COLO668 (cell line): ENCODE results near the gene SERPINA12.
A peak's percentile ranks its signal among the peaks of the same experiment; 100 is the strongest.
"Not testable (repeated sequence)": the region's sequence is repeated elsewhere in the genome, so short reads cannot be mapped to it uniquely, and the experiment has no call there.

Source experiments
- DNase-seq: peaks from one replicate; lab custom pipeline; 2025; ENCODE audit not compliant: unreplicated experiment; lab: John Stamatoyannopoulos, UW

SERPINA12 gene

GRCh38 chr14:94538070-94538740 is 28.9 kb upstream of the SERPINA12 start:
- no peak for DNase-seq

DNA sequence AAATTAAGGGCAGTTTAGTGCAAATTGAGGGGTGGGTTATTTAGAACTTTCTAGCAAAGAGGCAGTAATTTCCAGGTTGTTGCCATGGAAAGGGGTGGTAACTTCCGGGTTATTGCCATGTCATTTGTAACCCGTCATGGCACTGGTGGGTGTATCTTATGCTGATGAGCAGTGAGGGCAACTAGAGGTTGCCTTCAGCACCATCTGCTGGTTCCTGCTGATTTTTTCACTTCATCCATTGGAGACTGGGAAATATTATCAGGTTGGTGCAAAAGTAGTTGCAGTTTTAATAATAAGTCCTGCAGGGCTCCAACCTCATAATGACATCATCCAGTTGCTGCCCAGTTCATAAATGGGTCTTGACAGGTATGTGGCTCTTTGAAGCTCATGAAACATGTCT is 27.6 kb upstream of the SERPINA12 start:
- DNase-seq = peak; percentile 12

GRCh38 chr14:94535506-94535905 is 26.2 kb upstream of the SERPINA12 start:
- DNase-seq = no peak

DNA sequence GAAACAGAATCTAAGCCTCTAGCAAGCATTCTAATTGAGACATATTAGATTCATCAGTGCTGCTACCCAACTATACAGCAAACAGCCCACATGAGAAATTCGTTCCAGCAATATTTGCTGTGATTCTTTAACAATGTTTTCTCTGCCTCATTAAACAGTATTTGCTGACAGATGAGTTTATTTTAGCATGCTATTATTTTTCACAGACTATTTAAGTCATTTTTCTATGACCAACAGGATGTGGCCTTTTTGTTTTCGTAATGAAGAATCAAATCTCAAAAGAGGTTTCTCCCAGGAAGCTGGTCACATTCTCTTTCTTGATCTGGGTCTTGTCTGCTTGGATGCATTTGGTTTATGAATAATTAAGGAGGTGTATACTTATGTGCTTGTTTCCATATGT is 23.2 kb upstream of the SERPINA12 start:
- DNase-seq = no peak

GRCh38 chr14:94531187-94531586 is 21.9 kb upstream of the SERPINA12 start:
- no peak for DNase-seq

DNA sequence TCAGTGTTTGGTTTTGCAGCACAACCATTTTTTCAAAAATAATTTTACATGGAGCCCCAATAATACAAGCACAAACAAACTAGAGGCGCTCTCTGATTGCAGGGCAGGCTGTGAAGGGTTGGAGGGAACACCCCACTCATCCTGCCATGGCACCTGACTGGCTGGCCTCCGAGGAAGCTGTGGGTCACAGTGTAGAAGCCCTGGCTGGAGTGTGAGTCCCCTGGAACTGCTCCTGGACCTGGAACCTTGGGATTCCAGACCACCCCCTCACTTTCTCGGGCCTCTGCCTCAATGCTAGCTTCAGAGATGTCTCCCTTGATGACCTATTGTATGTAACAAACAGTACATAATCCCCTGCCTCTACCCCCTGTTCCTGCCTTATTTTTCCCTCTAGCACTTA is 14.8 kb upstream of the SERPINA12 start:
- no peak for DNase-seq

- no peak for DNase-seq
Observed at GRCh38 chr14:94523265-94523664, 14.0 kb upstream of the SERPINA12 start.

DNA sequence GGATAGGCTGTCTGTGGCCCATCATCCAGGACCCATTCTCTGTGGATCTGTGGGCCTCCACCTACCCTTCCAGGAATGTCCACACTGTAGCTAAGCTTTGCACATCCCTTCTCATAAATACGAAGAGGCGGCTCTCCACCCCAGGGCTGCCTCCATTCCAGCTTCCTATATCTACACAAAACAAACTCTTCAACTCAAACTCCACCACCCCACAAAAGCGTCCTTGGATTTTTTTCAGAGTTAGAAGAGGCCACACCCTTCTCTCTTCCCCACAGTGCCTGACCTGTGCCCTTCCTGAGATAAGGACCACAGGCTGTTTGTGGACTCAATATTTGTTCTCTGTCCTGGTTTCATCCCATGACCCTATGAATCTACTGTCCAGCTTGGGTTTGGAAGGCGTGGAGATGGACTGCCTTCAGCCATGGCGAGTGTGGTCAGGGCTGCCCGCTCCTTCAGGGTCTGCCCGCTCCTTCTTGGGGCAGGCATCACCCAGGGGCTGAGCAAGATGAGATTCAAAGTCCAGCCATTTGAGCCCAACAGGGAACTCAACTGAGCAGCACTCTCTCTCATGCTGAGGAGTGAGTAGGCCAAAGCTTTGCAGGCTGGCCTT is 13.0 kb upstream of the SERPINA12 start:
- no peak for DNase-seq

GRCh38 chr14:94521375-94522114 is 12.3 kb upstream of the SERPINA12 start:
- DNase-seq = no peak

- no peak for DNase-seq
Observed at GRCh38 chr14:94517641-94518257, 8.5 kb upstream of the SERPINA12 start.

DNA sequence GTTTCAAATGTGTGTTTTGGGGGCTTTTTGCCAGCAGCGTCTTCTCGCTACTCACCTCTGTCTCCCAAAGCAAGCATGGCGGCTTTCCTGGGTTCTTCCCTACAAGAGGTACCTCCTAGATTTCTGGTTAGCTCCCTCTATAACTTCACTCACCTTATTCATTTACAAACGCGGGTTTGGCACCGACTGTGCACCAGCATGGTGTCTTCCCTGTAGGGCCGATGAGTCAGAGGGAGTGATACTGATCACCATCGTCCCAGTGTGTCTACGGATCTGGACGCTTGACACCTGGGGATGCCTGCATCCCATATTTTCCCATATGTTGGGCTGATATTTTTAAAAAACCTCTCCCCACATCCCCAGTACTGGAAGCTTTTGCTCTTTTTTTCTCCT is 8.0 kb upstream of the SERPINA12 start:
- DNase-seq = no peak

- DNase-seq = no peak
Observed at GRCh38 chr14:94515856-94516255, 6.6 kb upstream of the SERPINA12 start.

DNA sequence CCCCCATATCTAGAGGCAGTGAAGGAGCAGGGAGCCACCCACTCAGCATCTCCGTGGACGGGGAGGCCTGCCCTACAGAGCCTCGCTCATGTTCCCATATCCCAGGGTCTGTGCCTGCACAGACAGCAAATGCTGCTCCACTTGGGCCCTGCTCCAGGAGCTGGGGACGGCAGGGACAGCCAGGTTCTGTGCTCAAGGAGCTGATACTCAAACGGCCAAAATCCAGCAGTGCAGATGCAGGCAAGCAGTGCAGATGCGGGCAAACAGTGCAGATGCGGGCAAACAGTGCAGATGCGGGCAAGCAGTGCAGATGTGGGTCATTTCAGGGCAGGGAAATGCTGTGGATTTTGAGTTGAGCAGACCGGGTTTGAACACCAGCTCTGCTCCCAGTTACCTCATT is 6.2 kb upstream of the SERPINA12 start:
- no peak for DNase-seq

DNA sequence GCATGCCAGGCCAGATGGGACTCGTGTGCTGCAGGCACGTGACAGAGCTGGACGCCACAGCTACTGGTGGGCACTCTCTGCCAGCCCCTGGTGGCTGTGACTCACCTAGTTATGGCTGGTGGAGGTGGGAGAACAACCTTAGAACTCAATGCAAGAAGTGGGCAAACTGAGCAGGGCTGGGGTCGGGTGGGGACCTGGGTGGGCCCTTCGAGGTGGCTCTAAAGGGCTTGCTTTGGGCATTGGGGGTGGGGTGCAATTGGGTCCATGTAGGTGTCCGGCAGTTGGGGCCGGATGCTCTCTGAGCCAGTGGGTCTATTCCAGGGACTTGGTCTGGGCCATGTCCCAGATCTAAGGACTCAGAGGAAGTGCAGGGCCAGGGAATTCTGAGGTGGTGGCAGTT is 5.1 kb upstream of the SERPINA12 start:
- DNase-seq = no peak

DNA sequence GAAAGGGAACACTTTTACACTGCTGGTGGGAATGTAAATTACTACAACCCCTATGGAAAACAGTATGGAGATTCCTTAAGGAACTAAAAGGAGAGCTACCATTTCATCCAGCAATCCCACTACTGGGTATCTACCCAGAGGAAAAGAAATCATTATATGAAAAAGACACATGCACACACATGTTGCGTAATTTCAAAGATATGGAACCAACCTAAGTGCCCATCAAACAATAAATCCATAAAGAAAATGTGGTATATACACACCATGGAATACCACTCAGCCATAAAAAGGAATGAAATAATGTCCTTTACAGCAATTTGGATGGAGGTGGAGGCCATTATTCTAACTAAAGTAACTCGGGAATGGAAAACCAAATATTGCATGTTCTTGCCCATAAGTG is 1.2 kb upstream of the SERPINA12 start:
- DNase-seq = not testable (repeated sequence)

- DNase-seq = no peak
Observed at GRCh38 chr14:94505641-94506040, 3.6 kb downstream of the SERPINA12 start.

DNA sequence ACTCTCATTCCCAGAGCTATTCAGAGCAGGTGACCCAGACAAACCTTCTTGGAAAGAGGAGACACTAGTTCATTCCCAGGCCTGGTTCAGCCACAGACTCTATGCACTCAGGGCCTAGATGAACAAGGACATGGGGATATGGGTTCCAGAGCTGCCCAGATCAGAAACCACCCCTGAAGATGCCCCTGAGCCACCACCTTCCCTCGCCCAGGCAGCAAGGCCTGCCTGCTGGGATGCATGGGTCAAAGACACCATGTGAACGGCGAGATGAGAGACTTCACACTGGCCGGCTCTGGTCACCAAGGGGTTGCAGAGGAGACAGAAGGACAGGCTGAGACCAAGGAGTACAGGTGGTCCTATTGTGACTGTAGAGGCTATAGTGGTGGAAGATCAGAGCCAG is 4.1 kb downstream of the SERPINA12 start:
- DNase-seq = no peak

DNA sequence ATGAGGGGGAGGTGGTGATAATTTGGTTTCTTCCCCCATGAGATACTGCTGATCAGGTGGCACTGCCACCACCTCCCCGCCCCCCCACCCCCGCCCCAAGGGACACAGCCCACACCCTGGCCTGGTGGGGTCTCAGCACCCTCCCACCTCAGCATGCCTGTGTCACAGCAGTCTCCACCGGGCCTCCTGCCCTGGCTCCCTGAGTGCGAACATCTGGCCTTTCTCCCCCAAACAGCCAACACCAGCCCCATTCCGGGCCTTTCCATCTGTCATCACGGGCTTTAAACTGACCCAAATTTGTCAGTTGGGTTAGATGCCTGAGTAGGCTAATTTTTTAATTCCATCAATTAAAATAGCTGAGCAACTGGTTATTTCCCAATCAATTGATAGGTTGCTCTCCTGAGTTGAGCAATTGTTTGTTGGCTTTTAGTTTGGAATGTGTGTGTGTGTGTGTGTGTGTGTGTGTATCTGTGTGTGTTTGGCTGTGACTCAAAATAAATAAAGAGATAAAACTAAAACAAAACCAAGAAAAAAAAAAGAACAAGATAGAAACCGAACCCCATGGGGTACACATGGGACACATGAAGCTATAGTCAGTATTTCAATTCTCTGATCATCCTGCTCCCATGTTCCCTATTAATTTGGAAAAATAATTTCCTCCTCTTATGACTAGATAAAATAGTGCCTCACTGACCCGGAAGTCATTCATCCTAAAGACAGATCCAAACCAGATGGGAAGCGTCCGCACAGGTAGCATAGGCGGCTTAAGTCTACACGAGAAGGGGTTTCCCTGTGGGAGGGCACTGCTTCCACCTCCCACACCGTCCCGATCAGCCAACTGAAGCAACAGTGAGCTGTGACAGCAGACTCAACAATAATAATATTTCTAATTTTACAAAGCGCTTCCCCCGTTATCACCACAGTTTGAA is 7.4 kb downstream of the SERPINA12 start:
- no peak for DNase-seq

DNA sequence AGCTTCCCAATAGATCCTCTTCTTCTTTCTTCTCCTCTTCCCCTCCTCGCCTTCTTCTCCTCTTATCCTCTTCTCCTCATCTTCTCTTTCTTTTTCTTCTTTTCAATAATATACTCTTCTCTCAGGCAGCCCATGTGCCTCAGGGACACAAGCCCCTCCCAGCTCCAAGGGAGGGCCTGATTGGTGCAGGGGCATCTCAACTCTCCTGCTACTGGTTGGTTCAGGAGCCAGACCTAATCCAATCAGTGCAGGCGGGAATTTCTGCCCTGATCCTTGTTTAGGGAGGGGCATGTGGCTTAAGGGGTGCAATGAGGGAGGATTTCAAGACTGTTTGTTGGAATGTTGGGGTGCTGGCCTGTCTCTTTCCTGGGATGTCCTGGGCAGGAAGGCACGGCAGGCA is 9.0 kb downstream of the SERPINA12 start:
- DNase-seq = no peak

DNA sequence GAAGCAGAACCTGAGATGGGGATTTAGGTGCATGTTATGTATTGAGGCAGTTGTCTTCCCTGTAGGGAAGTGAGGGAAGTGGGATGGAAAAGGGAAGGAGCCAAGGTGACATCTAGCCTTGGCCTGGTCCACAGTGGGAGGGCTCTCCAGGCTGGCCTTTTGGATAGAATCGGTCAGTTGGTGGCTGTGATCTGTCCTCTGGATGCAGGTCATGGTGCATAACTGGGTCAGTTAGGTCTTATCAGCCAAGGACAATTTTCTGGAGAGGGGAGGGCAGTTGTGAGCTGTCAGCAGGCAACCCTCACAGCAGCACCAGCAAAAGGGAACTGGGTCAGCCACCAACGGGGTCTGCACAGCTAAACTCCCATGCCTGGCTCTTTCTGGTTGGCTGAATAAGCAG is 9.6 kb downstream of the SERPINA12 start:
- no peak for DNase-seq

DNA sequence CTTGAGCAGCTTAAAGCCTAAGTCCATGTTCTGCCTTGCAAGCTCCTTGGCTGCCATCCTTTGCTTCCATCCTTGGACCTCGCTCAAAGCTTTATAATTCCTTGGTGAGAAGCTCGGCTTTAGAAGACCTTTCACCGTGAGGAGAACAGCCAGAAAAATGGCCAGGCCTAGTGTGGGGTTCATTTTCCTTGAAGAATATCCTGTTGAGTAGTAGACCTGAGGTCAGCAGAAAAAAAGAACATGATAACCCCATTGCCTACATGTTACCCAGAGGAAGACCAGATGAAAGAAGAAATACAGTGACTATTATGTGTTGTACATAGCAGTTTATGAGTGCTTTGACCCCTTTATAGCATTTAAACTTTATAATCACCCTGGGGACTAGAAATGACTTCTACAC is 11.1 kb downstream of the SERPINA12 start:
- no peak for DNase-seq
